ENCODE data around the gene ULK3.

ULK3 gene

DNA sequence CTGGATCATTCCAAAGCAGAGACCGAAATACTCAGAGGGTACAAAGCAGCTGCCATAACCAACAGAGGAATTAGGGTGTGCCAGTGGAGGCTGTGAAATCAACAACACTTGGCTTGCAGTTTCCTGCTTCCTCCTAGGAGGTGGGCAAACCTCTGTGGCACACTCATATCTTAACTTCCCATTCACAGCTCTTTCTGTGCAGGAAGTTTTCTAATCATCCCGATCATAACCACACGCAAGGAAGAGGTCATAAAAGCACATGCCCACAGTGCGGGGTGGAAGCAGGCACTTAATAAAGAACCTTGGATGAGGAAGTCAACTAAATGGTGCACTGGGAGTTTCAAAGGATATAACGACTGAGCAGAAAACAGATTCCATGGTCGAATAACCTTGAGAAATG is 25.1 kb upstream of the ULK3 start:
- in situ Hi-C loops (cut with MboI; ENCODE audit: low sequenced_read_pairs): no loop called here

DNA sequence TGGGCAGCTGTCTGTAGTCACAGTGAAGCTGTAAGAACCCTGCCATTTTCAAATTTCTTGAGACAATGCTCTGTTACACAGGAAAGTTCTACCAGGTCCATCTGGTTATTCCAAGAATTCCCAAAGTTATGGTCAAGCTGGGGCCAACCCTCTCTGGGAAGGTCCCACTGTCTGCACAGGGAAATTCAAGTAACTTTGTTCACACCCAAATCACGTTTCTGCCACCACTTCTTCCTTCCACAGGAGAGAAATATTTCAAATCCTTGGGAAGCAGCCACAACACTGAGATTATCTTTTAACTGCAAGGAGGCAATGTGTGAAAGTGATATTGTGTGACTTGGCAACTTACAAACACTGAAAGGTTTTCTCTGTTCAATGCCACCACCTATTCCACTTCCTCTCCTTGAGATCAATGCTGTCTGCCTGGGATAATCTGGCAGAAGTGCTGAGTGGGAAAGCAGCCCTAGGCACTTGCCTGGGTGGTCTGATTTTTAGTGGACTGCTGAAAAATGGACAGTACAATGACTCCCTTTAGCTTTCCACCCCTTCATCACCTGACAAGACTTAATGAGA is 24.6 kb upstream of the ULK3 start:
- in situ Hi-C loops (cut with MboI; ENCODE audit: low sequenced_read_pairs): no loop called here

DNA sequence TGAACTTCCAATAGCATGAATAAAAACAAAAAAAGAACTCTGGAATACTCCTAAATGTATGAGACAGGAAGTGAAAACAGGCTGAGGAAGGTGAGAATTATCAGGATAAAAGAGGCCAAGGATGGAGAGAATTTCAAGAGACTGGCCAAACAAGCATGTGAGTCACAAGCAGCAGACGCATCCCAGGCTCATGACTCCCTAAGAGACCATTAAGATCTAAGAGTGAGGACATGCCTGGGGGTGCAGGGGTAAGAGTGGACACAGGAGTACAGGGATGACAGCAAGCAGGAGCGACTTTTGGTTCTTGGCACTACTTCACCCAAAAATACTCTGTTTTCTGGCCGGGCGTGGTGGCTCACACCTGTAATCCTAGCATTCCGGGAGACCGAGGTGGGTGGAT is 23.1 kb upstream of the ULK3 start:
- in situ Hi-C loops (cut with MboI; ENCODE audit: low sequenced_read_pairs): no loop called here

DNA sequence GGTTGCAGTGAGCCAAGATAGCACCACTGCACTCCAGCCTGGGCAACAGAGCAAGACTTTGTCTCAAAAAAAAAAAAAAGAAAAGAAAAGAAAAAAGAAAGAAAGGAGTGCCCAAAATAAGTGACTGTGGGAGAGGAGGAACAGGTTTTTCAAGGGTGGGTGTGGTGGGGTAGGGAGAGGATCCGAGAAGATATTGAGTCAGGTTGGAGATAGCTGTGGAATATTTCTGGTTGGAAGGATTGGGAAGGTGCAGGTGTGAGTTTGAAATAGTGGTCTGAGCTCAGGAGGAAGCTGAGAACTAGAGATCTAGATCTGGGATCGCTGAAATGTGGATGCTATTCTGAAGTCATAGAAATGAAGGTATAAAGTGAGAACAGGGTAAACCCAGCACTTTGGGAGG is 22.4 kb upstream of the ULK3 start:
- in situ Hi-C loops (cut with MboI; ENCODE audit: low sequenced_read_pairs): no loop called here

DNA sequence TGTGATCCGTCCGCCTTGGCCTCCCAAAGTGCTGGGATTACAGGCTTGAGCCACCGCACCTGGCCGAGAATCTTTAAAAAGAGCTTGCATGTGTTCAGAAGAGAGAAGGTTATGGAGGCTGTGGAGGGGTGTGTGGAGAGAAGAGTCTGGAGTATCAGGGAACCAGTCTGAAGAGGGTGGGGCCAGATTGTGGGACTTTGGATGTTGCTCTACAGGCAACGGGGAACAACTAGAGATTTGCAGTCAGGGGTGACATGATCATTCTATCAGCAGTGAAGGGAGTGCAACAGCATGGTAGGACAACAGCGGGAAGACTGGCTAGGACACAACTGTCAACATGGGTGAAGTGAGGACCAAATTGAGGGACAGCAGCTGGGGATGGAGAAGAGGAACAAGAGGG is 21.3 kb upstream of the ULK3 start:
- in situ Hi-C loops (cut with MboI; ENCODE audit: low sequenced_read_pairs): no loop called here

DNA sequence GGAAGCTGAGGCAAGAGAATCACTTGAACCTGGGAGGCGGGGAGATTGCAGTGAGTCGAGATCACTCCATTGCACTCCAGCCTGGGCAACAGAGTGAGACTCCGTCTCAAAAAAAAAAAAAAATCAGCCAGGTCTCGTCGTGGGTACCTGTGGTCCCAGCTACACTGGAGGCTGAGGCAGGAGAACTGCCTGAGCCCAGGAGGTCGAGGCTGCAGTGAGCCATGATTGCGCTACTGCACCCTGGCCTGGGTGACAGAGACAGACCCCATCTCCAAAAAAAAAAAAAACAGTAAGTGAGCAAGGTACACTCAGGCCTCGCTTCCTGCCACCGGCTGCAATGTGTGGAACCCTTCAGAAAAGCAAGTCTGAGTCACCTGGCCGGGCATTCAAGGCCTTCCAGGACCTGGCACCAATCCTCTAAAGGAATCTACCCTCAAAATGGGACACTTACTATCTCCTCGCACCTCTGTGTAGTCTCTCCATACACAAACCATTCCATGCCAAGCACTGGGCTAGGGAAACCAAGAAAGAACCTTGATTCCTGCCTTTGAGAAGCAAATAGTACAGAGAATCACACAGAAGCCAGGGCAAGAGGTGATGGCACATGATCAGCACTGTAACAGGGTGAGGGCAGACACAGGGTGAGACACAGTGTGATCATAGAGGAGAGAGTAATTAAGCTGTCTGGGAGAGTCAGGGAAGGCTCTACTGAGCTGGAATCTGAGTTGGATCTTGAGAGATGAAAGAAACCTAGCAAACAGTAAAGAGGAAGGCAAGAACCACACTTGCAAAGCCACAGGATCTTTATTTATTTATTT is 20.5 kb upstream of the ULK3 start:
- in situ Hi-C loops (cut with MboI; ENCODE audit: low sequenced_read_pairs): no loop called here

DNA sequence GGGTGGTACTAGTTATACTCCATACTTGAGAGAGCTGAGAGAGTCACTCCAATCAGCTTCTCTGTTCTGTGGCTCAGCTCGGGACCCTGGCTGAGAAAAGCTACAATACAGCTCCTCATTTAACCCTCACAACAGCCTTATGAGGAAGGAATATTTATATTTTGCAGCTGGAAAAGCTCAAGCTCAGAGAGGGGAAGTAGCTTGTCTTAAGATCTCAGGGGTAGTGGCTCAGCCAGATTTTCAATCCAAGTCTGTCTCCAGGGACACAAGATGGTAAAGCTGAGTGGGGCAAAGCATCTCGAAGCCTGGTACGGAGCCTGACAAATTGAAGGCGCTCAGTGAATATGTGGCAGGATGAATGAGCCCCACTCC is 15.4 kb upstream of the ULK3 start:
- in situ Hi-C loops (cut with MboI; ENCODE audit: low sequenced_read_pairs): no loop called here

DNA sequence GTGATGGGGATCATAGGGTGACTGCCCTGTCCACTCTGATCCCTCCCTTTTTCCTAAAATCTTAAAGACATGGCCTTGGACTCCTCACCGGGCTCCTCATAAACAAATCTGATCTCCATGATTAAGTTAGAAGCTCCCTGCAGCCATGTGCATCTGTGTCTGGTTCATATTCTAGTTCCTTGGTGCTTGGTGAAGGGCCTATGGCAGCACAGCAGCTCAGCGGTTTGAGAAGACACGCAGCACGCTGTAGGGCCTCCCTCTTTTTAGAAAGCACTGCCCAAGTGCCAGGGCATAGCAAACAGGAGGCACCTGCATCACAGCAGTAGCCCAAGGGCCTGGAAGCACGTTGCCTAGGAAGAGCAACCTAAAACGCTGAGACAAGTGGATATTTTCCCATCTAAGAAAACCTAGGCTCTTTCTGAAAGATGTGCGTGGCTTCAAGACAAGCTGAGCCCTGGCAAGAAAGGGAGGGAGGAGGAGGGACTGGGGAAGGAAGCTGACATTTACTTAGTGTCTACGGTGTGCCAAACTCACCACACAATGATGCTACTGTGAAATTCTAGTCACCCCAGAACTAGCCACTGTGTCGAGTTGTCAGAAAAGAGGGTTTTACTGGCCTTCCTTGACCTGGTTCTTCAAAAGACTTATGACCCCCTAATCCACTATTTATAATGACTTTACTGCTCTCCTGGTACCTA is 14.9 kb upstream of the ULK3 start:
- in situ Hi-C loops (cut with MboI; ENCODE audit: low sequenced_read_pairs): no loop called here

DNA sequence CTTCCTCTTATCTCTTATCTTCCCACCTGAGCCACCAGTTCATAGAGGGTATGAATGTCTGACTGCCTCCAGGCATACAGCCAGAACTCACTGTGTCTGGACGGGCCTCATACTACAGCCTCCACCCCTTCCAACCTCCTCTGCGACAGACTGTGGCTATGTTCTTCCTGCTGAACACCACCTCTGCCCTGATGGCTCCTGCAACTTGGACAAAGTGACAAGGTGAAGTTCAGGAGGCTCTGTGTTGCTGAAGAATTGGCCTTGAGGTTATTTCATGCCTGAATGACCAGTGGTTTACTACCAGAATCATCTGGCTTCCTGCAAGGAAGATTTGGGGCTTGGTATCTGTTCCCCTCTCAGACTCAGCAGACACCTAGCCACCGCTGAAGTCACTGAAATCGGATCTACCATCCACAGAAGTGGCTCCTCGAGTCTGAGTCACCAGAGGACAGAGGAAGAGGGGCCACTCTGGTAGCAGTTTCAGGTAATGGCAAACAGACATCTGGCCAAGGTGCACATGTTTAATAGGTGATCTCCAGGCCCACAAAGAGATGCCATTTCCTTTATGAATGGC is 14.2 kb upstream of the ULK3 start:
- in situ Hi-C loops (cut with MboI; ENCODE audit: low sequenced_read_pairs): no loop called here

DNA sequence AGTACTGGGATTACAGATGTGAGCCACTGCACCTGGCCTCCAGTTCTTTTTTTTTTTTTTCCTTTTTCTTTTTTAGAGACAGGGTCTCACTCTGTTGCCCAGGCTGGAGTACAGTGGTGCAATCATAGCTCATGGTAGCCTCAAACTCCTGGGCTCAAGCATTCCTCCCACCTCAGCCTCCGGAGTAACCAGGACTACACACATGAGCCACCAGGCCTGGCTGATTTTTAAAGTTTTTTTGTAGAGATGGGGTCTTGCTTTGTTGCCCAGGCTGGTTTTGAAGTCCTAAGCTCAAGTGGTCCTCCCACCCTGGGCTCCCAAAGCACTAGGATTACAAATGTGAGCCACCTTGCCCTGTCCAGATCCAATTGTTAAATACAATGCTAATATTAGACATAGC is 13.6 kb upstream of the ULK3 start:
- in situ Hi-C loops (cut with MboI; ENCODE audit: low sequenced_read_pairs): no loop called here

DNA sequence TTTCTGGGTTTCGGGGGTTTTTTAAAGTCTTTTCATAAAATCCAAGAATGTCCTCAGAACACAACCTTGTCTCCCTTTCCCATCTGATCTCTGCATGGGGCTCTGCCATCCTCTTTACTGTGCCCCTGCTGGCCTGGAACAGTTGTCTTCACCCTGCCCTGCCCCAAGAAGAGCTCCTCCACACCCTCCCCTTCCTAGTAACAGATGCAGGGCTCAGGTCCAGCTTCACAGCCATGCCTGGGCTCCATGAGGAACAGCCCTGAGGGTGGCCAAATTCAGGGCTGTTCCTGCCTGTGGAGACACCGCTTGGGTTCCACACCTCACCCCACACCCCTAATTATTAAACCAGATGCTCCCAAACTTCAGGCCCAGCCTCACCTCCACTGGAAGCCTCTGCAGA is 12.9 kb upstream of the ULK3 start:
- in situ Hi-C loops (cut with MboI; ENCODE audit: low sequenced_read_pairs): no loop called here

DNA sequence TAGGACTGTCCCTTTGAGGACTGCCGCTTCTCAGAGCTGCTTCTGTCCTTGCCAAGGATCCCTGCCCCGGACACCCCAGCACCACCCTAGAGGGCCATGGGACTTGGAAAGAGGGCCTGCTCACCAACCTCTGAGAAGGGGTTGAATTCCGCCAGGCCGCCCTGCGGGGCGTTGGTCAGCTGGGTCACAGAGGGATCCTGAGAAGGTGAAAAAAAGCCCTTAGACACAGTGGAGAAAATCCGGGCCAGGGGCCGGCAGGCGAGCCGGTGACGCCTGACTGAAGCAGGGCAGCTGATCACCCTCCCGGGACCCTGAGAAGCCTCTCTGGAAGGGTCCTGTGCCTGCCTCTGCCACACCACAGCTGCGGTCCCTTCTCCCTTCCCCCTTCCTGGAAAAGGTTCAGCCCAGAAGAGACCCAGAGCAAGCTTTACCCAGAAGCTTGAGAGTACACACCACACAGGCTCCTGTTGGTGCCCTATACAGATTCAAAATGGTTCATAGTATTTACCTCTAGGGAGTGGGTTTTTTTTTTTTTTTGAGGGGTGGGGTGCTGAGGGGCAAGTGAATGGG is 11.6 kb upstream of the ULK3 start:
- in situ Hi-C loops (cut with MboI; ENCODE audit: low sequenced_read_pairs): no loop called here

DNA sequence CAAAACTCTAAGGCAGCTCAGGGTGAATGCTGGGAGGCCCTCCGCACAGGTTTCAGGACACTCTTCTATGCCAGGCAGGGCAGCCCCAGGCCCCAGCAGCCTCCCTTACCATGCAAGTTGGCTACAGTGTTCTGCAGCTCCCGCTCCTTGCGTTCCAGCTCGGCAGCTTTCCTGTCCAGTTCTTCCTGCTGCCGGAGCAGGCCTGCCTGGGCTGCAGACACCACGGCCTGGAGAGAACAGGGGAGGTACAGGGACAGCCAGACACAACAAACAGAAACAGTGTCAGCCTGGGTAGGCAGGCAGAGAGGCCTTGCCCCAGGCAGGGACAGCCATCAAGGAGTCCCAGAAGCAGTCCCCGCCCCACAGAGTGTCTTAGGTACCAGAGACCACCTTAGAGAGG is 9.0 kb upstream of the ULK3 start:
- in situ Hi-C loops (cut with MboI; ENCODE audit: low sequenced_read_pairs): no loop called here

DNA sequence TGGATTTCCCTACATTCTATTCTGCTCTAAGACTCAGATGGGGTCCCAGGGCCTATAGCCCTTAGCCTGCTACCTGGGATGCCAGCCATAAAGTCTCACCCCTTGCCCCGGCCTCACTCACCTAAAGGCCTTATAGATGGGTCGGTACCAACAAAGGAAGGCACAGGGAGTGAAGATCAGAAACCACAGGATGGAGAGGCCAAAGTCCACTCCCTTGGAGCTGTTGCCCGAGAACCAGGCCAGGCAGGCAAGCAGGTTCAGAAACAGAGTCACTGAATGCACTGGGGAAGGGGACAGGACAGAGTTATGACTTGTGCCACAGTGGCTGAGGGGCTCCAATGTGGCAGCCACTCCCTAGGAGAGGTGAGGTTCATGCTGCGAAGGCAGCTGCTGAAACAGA is 7.4 kb upstream of the ULK3 start:
- in situ Hi-C loops (cut with MboI; ENCODE audit: low sequenced_read_pairs): no loop called here

DNA sequence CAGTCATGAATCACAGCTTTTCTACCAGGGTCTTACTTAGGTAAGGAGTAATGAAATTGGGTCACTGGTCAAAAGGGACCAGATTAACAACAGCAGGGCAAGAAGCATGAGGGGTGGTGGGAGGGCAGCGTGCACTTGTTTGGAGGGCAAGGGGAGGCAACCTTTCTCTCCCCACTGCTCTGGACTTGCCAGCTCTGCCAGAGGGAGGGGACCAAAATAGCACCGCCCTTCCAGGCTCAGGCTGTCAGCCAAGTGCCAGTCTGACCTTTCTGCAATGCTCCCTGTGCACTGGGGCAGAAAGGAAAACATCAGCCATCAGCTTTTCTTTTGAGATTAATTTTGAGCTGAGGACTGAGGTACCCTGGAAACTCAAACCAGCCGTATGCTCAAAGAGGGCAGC is 4.5 kb upstream of the ULK3 start:
- in situ Hi-C loops (cut with MboI; ENCODE audit: low sequenced_read_pairs): no loop called here

DNA sequence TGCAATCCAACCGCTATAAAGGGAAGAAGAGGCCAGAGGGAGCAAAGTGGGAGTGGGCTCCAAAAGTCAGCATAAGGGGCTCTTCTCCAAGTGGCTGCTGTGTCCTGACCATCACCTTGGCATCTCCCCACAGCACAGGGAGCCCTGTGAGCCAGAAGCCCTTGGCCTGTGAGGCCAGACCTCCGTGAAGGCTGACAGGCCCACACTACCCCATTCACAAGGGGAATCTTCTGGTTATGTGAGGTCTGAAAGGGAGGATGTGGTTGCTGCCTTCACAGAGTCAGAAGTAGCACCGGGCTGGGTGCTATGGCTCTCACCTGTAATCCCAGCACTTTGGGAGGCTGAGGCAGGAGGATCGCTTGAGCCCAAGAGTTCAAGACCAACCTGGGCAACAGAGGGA is 2.6 kb upstream of the ULK3 start:
- in situ Hi-C loops (cut with MboI; ENCODE audit: low sequenced_read_pairs): no loop called here

DNA sequence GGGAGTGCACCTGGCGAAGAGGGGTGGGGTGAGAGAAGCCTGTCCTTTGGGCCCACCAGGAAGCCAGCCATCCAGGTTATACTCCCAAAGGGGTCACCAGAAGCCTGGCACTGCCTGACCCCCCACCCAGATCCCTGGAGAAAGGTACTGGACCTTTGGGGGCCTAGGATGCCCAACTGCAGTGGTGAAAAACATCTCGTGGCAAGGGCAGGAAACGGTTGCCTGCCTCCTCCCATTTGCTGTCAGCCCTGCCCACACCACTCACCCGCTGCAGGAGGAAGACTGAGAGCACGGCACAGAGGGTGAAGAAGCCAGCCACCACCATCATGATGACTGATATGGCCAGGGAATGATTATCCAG is 2.2 kb upstream of the ULK3 start:
- in situ Hi-C loops (cut with MboI; ENCODE audit: low sequenced_read_pairs): no loop called here

DNA sequence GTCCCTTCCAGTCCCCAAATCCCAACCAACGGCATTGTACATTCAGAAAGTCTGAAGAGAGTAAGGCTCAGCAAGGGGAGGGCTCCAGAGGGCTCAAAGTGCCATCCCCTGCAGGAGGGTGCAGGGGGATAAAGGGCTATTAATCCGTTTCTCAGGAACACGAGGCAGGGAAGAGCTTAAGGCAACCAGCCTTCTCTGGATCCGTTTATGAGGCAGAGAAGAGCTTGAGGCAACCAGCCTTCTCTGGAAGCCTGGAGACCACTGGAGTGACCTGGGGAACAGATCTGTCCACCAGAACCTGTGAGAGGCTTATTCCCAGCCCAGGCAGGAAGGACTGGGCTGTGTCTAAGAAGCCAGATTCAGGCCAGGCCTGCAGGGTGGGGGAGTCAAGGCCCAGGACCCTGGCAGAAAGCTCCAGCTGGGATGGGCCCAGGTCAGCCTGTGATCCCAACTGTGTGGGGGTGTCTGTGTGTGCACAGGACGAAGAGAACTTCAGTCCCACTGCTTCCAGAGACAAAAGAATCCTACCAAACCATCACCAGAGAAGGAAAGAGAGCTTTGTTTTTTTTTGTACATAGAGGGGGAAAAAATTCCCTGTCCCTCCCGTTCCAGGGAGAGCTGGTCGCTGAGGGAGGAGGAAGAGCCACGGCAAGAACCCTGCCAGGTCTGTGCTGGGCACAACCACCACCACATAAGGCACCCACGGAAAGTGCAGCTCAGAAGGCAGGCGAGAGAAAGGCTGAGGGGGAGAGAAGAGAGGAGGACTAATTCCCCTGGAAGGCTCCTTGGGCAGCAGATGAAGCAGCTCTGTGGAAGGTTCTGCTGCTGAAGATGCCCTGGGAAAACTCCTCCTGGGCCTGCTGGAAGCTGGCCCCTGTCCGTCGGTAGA is 1.6 kb upstream of the ULK3 start:
- in situ Hi-C loops (cut with MboI; ENCODE audit: low sequenced_read_pairs): no loop called here

DNA sequence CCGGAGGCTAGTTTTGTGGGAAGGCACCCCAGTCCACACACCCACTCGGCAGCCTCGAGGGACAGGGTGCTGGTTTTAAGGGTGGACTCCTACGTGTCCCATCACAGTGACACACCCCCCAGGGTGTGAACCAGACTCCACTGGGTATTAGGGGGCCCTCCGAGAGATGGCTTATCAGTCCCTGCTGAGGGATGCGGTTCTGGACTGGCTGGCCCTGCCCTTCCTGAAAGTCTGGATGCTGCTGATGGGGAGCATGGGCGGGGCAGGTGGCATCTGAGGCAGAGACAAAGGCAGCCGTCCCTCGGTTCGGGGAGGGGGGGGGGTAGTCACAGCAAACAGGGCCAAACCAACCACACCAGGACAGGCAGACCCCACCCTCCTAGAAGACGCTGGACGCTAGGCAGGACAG is 939 bp upstream of the ULK3 start:
- in situ Hi-C loops (cut with MboI; ENCODE audit: low sequenced_read_pairs): no loop called here

DNA sequence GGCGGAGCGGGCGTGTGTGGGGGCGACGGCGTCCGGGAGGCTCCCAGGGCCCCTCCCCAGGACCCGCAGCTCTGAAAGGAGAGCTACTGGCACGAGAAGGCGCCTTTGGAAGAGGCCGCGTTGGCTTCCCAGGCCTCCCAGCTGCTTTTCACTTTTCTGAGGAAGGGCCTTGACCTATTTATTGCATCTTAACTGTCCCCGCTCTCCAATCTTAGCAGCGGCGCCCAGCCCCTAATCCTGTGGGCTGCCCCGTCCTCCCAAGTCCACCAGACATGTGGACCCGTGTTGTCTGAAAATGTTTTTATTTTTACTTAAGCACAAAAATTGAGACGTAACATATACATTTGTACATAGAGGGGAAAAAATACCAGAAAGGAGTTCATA is 481 bp upstream of the ULK3 start:
- in situ Hi-C loops (cut with MboI; ENCODE audit: low sequenced_read_pairs): no loop called here

DNA sequence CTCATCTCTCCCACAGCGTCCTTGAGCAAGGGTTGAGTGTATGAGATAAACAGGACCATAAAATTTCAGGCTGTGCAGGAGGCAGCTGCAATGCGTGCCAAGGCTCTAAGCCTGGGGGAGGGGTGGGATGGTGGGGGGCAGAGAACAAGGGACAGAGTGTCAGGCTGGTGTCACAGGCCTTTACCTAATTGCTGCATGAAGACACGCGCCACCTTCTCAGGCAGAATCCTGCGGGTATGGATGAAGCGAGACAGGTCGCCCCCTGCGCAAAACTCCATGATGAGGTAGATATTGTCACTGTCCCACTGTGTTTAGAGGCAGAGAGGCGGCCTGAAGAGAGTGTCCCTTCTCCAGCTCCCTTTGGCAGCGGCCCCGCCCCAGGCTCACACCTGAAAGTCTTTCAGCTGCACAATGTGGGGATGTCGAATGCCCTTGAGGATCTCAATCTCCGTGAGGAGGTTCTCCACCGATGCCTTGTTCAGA is 1.0 kb downstream of the ULK3 start:
- in situ Hi-C loops (cut with MboI; ENCODE audit: low sequenced_read_pairs): no loop called here

Measured in HL-60/S4 (cell line).